Endodermal cell (in vitro differentiated cells): ENCODE results near the gene ID2. TPM values are rescaled to one million over a fixed set of nuclear protein-coding genes. Genes with fewer than 3 reads are reported as not detected.

Experiments
- DNase-seq: peaks from one replicate; pipeline ENCODE4 v3.0.0-alpha.2; 2017
- H3K27ac ChIP-seq: 2 replicates; pipeline ENCODE4 v1.5.1; 2013; ENCODE audit warnings: mild to moderate bottlenecking, low read depth, low read length, moderate library complexity
- H3K27me3 ChIP-seq: 2 replicates; pipeline ENCODE4 v1.6.1; 2013; ENCODE audit warnings: mild to moderate bottlenecking, low read length, moderate library complexity; ENCODE audit not compliant: insufficient read depth, control insufficient read depth, poor library complexity, severe bottlenecking
- H3K36me3 ChIP-seq: 2 replicates; pipeline ENCODE4 v1.7.0; 2013; ENCODE audit warnings: mild to moderate bottlenecking, low read length, moderate library complexity; ENCODE audit not compliant: control insufficient read depth, insufficient read depth
- H3K4me1 ChIP-seq: one replicate; pipeline ENCODE4 v1.7.0; 2013; ENCODE audit warnings: low read length; ENCODE audit not compliant: control insufficient read depth, insufficient read depth
- H3K4me3 ChIP-seq: 2 replicates; pipeline ENCODE4 v1.5.1; 2013; ENCODE audit warnings: mild to moderate bottlenecking, low read length, moderate library complexity
- H3K9ac ChIP-seq: 2 replicates; pipeline ENCODE4 v1.6.1; 2013; ENCODE audit warnings: mild to moderate bottlenecking, low read length, moderate library complexity; ENCODE audit not compliant: poor library complexity, severe bottlenecking; ENCODE audit errors: extremely low read depth
- H3K9me3 ChIP-seq: 2 replicates; pipeline ENCODE4 v1.6.1; 2013; ENCODE audit warnings: mild to moderate bottlenecking, low read length, moderate library complexity; ENCODE audit not compliant: control insufficient read depth
- H3K27ac Mint-ChIP-seq: 2 replicates; pipeline ENCODE4 v1.8.0; 2020; ENCODE audit warnings: mixed read lengths
- H3K27me3 Mint-ChIP-seq: 2 replicates; pipeline ENCODE4 v1.8.0; 2021; ENCODE audit warnings: mild to moderate bottlenecking, mixed read lengths; ENCODE audit not compliant: insufficient read depth
- H3K36me3 Mint-ChIP-seq: 2 replicates; pipeline ENCODE4 v1.8.0; 2020; ENCODE audit warnings: low read depth, mixed read lengths
- H3K4me1 Mint-ChIP-seq: 2 replicates; pipeline ENCODE4 v1.8.0; 2020; ENCODE audit warnings: mixed read lengths
- H3K4me3 Mint-ChIP-seq: 2 replicates; pipeline ENCODE4 v1.8.0; 2020; ENCODE audit warnings: mild to moderate bottlenecking, moderate library complexity, mixed read lengths
- H3K9me3 Mint-ChIP-seq: 2 replicates; pipeline ENCODE4 v1.8.0; 2020; ENCODE audit warnings: mild to moderate bottlenecking, mixed read lengths
- WGBS, 2 experiments: methylation state at CpG; one replicate each; pipeline versions ENCODE4 v1.1.5 to v1.1.7; 2013; ENCODE audit warnings: missing lambda C conversion rate in 2 of 2, mixed read lengths in 1 of 2; ENCODE audit not compliant: insufficient coverage in 1 of 2, insufficient read length in 1 of 2; 5-methylcytosine and 5-hydroxymethylcytosine counted together
- total RNA-seq, 2 donors: library from RNA; stranded (reverse); fragmentation: NEBNext Ultra II Directional in 1 of 2; extraction: Animal tissue kit (Norgen Biotek cat#: 25700) in 1 of 2; gene quantifications; 2 replicates in 1 of 2; 3 replicates in 1 of 2; pipeline ENCODE4 v1.2.1, GENCODE V29; 2021
- TF ChIP-seq, protein P1 (sequence below): fragments of 200-600 bp; sonication (generic); conservative IDR thresholded peaks from 2 replicates; pipeline ENCODE4 v1.5.0; 2021; ENCODE audit warnings: antibody characterized with exemption, mild to moderate bottlenecking

Gene ID2
- total RNA-seq, 2 donors from 2014 or later, result 83.5 to 91.2 TPM

GRCh38 chr2:8642366-8643068 is 39.3 kb upstream of the ID2 start:
- WGBS, 2 experiments, result 59 to 77% methylated on average over 10 to 12 of the region's 12 CpGs
- Histone ChIP-seq H3K4me3 (no peak overlapping the region), H3K9ac (no peak overlapping the region), H3K4me1 (peaks cover 3% of the 10 kb centered on the region), H3K27me3 (peaks cover 8% of the 10 kb centered on the region), H3K27ac (peak overlapping the region; percentile 96), H3K9me3 (no peaks in the 10 kb centered on the region), H3K36me3 (no peaks in the 10 kb centered on the region)
- Mint-ChIP-seq H3K4me1 (peaks cover 18% of the 10 kb centered on the region), H3K4me3 (no peak overlapping the region), H3K27ac (no peak overlapping the region), H3K27me3 (peaks cover 7% of the 10 kb centered on the region), H3K36me3 (no peaks in the 10 kb centered on the region), H3K9me3 (no peaks in the 10 kb centered on the region)
- TF ChIP-seq, protein P1, sequence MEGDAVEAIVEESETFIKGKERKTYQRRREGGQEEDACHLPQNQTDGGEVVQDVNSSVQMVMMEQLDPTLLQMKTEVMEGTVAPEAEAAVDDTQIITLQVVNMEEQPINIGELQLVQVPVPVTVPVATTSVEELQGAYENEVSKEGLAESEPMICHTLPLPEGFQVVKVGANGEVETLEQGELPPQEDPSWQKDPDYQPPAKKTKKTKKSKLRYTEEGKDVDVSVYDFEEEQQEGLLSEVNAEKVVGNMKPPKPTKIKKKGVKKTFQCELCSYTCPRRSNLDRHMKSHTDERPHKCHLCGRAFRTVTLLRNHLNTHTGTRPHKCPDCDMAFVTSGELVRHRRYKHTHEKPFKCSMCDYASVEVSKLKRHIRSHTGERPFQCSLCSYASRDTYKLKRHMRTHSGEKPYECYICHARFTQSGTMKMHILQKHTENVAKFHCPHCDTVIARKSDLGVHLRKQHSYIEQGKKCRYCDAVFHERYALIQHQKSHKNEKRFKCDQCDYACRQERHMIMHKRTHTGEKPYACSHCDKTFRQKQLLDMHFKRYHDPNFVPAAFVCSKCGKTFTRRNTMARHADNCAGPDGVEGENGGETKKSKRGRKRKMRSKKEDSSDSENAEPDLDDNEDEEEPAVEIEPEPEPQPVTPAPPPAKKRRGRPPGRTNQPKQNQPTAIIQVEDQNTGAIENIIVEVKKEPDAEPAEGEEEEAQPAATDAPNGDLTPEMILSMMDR, result no peak
- no peak for DNase-seq

GRCh38 chr2:8643250-8643995 is 38.4 kb upstream of the ID2 start:
- 93 to 97% methylated on average over 7 of the region's 7 CpGs for WGBS, 2 experiments

DNA sequence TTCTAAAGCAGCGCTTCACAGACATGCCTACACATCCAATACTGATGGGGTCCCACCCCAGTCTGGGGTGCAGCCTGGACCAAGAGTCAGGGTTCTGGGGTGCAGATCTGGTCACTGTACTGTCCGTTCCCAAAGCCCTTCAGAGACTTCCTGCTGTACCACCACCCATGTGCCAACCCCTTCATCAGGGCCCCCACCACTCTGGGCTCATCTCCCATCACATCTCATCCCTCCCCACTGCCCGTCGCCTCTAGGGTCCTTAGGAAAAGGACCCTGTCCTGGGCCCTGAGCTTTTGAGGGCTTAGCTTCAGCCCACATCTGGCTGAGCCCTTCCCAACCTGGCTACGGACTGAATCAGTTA is 37.9 kb upstream of the ID2 start:
- H3K27me3 Mint-ChIP-seq, result peaks cover 5% of the 10 kb centered on the region
- no peaks in the 10 kb centered on the region for H3K9me3 Mint-ChIP-seq
- no peak overlapping the region for H3K9ac ChIP-seq
- H3K9me3 ChIP-seq, result no peaks in the 10 kb centered on the region
- no peak for DNase-seq
- H3K4me3 Mint-ChIP-seq, result no peak overlapping the region
- H3K4me1 ChIP-seq, result no peaks in the 10 kb centered on the region
- no peak overlapping the region for H3K4me3 ChIP-seq
- peaks cover 5% of the 10 kb centered on the region for H3K4me1 Mint-ChIP-seq
- H3K36me3 Mint-ChIP-seq, result no peaks in the 10 kb centered on the region
- no peaks in the 10 kb centered on the region for H3K36me3 ChIP-seq
- H3K27ac Mint-ChIP-seq, result no peak overlapping the region
- TF ChIP-seq, protein P1, result no peak
- WGBS, 2 experiments, result 93 to 94% methylated on average over 4 to 5 of the region's 5 CpGs
- H3K27me3 ChIP-seq, result peaks cover 8% of the 10 kb centered on the region
- no peak overlapping the region for H3K27ac ChIP-seq

More at GRCh38 chr2:8643250-8643995, 38.4 kb upstream of the ID2 start:
- Mint-ChIP-seq H3K36me3 (no peaks in the 10 kb centered on the region), H3K27me3 (peaks cover 7% of the 10 kb centered on the region), H3K9me3 (no peaks in the 10 kb centered on the region), H3K27ac (no peak overlapping the region), H3K4me3 (no peak overlapping the region), H3K4me1 (peaks cover 10% of the 10 kb centered on the region)
- H3K9ac ChIP-seq, result no peak overlapping the region
- H3K27ac ChIP-seq, result peak overlapping the region; percentile 96
- peaks cover 8% of the 10 kb centered on the region for H3K27me3 ChIP-seq
- TF ChIP-seq, protein P1, result no peak
- H3K4me3 ChIP-seq, result no peak overlapping the region
- no peaks in the 10 kb centered on the region for H3K4me1 ChIP-seq
- no peak for DNase-seq
- no peaks in the 10 kb centered on the region for H3K36me3 ChIP-seq
- no peaks in the 10 kb centered on the region for H3K9me3 ChIP-seq
